ENCODE measurements around the gene RPA3.

RPA3 gene

DNA sequence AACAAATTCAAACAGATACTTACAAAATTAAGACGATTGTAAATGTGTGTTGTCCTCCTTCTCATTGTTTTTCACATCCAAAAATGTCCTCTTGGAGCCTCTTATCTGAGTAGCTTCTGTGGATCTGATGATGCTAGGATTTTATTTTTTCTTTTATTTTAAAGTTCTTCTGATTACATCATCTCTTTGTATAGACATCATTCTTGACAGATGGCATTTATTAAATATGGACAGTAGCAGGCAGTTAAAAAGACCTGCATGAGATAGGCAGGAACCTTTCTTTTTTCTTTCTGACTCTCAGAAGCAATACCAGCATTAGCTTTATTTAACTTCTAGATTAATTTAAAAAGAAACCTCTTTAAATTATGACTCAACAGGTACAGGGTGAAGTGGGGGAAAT lies at the start of gene RPA3:
Gene RPA3 (minus strand): TSS at position 116 of the 400 bp plus-strand sequence. CDS start 78,189 bp downstream, outside the sequence.
- no peaks in the 10 kb centered on the region for H3K4me1 ChIP-seq (ENCODE audit: insufficient read depth, insufficient read length)
- H3K9me3 ChIP-seq (ENCODE audit: insufficient read depth, low read length) = no peaks in the 10 kb centered on the region
- H3K9ac ChIP-seq (ENCODE audit: insufficient read length, low read depth) = no peak within 1 kb of the TSS
- H3K4me3 ChIP-seq (ENCODE audit: insufficient read length, low read depth) = no peak within 1 kb of the TSS
- no peak for DNase-seq (ENCODE audit: low read depth, low spot score)
- peaks cover 3% of the 10 kb centered on the region for H3K36me3 ChIP-seq (ENCODE audit: insufficient read depth, insufficient read length, low read length)
- H3K27me3 ChIP-seq (ENCODE audit: insufficient read depth, insufficient read length) = no peaks in the 10 kb centered on the region
- no peak for TF ChIP-seq ZNF274 (IDR thresholded peaks at IDR 0.05; ENCODE audit: low read depth, low read length)

DNA sequence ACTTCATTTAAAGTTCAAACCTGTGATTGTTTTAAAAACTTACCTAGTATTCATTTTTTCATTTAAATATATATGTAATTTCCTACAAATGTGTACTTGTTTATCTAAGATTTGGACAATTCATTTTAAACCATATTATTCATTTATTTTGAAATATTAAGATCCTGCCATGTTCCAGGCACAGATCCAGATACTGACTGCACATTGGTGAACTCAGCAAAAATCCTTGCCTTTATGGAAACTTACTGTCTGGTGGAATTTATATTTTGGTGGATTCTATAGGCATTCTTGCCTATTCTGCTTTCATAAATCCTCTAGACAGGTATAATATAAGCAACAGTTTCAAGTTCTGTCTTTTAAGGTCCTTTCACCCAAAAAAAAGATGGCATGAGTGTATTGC lies 48.3 kb upstream of the RPA3 start:
- DNase-seq (ENCODE audit: low read depth, low spot score) = no peak
- Histone ChIP-seq H3K9me3 (ENCODE audit: insufficient read depth, low read length) (no peaks in the 10 kb centered on the region), H3K36me3 (ENCODE audit: insufficient read depth, insufficient read length, low read length) (no peaks in the 10 kb centered on the region), H3K4me3 (ENCODE audit: insufficient read length, low read depth) (no peak overlapping the region), H3K4me1 (ENCODE audit: insufficient read depth, insufficient read length) (no peaks in the 10 kb centered on the region), H3K27me3 (ENCODE audit: insufficient read depth, insufficient read length) (no peaks in the 10 kb centered on the region), H3K9ac (ENCODE audit: insufficient read length, low read depth) (no peak overlapping the region)
- no peak for TF ChIP-seq YY1 (IDR thresholded peaks at IDR 0.05; ENCODE audit: insufficient read depth, insufficient read length)
- TF ChIP-seq ZNF274 (IDR thresholded peaks at IDR 0.05; ENCODE audit: low read depth, low read length) = no peak
- TF ChIP-seq SUZ12 (IDR thresholded peaks at IDR 0.05; ENCODE audit: extremely low read depth, insufficient read depth, insufficient read length) = no peak

DNA sequence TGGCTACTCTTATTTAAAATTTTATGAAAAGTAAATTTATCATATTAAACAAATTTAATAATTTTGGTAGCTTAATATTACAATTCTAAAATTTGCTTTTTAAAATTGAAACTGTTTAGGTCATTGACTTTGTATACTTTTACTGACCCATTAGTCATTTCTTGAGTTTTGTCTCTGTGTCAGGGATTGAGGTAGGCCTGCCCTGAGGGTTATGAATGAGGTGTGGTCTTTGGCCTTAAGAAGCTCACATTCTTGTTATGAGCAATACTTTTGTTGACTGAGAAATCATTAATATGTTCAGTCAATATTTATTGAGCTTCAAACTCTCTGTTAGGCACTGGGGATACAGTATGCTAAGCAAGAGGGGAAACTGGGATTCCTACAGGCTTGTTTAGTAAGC lies 47.0 kb upstream of the RPA3 start:
- DNase-seq (ENCODE audit: low read depth, low spot score) = no peak
- Histone ChIP-seq H3K36me3 (ENCODE audit: insufficient read depth, insufficient read length, low read length) (no peaks in the 10 kb centered on the region), H3K9me3 (ENCODE audit: insufficient read depth, low read length) (no peaks in the 10 kb centered on the region), H3K4me1 (ENCODE audit: insufficient read depth, insufficient read length) (no peaks in the 10 kb centered on the region), H3K4me3 (ENCODE audit: insufficient read length, low read depth) (no peak overlapping the region), H3K9ac (ENCODE audit: insufficient read length, low read depth) (no peak overlapping the region), H3K27me3 (ENCODE audit: insufficient read depth, insufficient read length) (no peaks in the 10 kb centered on the region)
- TF ChIP-seq YY1 (IDR thresholded peaks at IDR 0.05; ENCODE audit: insufficient read depth, insufficient read length) (no peak), ZNF274 (IDR thresholded peaks at IDR 0.05; ENCODE audit: low read depth, low read length) (no peak), SUZ12 (IDR thresholded peaks at IDR 0.05; ENCODE audit: extremely low read depth, insufficient read depth, insufficient read length) (no peak)

DNA sequence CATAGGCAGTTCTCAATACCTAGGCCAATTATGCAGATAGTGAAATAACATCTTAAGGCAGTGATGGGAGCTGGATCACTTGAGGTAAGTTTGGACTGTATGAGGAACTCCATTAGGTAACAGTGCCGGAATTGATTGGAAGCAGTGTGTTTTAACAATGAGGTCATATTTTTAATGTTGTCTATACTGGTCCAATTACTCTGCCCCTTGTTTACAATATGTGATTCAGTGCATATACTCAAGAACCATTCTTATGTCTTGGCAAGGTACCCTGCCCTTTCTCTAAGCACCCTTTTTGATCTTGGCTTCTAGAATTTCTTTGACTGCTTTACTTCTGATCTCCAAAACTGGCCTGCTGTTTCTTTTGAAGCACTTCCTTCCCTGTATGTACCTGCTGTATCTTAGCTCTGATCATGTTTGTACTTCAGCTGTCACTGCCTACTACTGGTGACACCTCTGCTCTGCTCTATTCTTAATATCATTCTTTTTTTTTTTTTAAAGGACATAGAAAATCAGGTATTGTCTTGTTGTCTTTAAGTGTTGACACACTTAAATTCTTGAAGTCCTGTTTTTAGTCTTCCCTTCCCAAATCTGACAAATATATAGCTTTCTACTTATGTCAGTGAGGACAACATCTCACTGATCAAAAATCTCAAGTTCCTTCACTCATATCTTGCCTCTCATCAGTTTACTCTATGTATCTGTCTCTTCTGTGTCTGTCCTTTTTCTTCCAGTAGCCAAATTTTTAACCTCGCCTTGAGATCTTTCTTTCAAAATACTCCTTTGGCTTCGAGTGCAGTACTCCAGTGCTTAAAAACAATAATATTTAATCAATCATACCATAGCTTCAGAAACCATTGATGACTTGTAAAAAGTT lies 46.4 kb upstream of the RPA3 start:
- no peak for DNase-seq (ENCODE audit: low read depth, low spot score)
- Histone ChIP-seq H3K9ac (ENCODE audit: insufficient read length, low read depth) (no peak overlapping the region), H3K4me3 (ENCODE audit: insufficient read length, low read depth) (no peak overlapping the region), H3K9me3 (ENCODE audit: insufficient read depth, low read length) (no peaks in the 10 kb centered on the region), H3K27me3 (ENCODE audit: insufficient read depth, insufficient read length) (no peaks in the 10 kb centered on the region), H3K4me1 (ENCODE audit: insufficient read depth, insufficient read length) (no peaks in the 10 kb centered on the region), H3K36me3 (ENCODE audit: insufficient read depth, insufficient read length, low read length) (no peaks in the 10 kb centered on the region)
- TF ChIP-seq SUZ12 (IDR thresholded peaks at IDR 0.05; ENCODE audit: extremely low read depth, insufficient read depth, insufficient read length) (no peak), ZNF274 (IDR thresholded peaks at IDR 0.05; ENCODE audit: low read depth, low read length) (no peak), YY1 (IDR thresholded peaks at IDR 0.05; ENCODE audit: insufficient read depth, insufficient read length) (no peak)

DNA sequence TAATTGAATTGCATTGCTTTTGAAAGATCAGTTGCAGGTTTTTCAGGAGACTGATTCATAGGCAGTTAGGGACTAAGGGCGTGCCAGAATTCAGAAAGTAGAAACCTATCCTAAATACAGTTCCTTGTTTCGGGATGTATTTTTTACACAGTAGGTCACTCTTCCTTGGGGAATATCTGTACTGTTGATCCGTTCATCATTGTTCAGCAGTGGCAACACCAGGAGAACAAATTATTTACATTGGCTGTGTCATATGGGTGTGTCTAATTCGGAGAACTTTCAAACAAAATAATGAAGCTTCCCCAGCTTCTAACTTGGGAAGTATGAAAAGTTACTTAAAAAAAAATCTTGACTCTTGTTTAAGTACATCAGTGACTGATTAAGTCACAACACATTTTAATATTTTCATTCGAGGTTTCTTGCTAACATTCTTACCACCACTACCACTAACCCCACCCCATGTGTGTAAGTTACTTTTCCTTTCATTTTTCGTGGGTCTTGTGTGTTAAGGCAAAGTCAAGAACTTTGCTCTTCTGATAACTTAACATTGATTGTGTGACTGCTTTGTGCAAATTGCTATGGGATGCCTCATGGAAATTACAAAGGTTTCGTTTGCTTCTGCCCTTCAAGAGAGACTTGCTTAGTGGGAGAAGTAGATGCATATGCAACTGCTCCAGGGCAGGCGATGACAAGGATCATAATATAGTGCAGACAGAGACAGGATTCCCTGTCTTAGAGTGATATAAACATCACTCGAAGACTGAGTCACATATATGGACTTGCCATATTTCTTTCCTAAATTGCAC lies 43.8 kb upstream of the RPA3 start:
- DNase-seq (ENCODE audit: low read depth, low spot score) = no peak
- Histone ChIP-seq H3K4me3 (ENCODE audit: insufficient read length, low read depth) (no peak overlapping the region), H3K9ac (ENCODE audit: insufficient read length, low read depth) (no peak overlapping the region), H3K36me3 (ENCODE audit: insufficient read depth, insufficient read length, low read length) (no peaks in the 10 kb centered on the region), H3K4me1 (ENCODE audit: insufficient read depth, insufficient read length) (no peaks in the 10 kb centered on the region), H3K27me3 (ENCODE audit: insufficient read depth, insufficient read length) (no peaks in the 10 kb centered on the region), H3K9me3 (ENCODE audit: insufficient read depth, low read length) (no peaks in the 10 kb centered on the region)
- TF ChIP-seq SUZ12 (IDR thresholded peaks at IDR 0.05; ENCODE audit: extremely low read depth, insufficient read depth, insufficient read length) (no peak), YY1 (IDR thresholded peaks at IDR 0.05; ENCODE audit: insufficient read depth, insufficient read length) (no peak), ZNF274 (IDR thresholded peaks at IDR 0.05; ENCODE audit: low read depth, low read length) (no peak)

DNA sequence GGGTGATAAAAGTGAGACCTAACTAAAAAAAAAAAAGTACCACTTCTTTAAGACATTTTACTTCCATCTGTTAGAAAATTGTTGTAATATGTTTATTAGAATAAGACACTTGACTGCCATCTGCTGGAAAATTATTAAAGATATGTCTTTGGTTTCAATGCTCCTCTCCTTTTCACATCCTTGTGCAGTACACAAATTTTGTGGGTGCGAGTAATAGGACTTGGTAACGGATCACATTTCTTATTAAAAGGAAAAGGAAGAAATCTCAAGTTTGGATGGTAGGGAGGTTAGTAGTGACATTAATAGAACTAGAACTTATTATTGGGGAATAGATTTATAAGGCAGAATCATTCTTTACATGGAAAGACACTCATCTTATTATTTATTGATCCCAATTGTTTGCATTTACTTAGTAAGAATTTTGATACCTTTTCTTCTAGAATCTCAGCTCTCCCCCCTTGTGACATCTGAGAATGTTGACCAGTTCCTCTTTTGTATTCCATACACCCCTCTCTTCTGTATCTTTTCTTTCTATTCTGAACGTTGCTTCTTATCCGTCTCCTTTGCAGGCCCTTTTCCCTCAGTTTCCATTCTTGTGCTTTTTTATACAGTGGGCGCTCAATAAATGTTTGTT lies 43.0 kb upstream of the RPA3 start:
- Histone ChIP-seq H3K4me1 (ENCODE audit: insufficient read depth, insufficient read length) (no peaks in the 10 kb centered on the region), H3K27me3 (ENCODE audit: insufficient read depth, insufficient read length) (no peaks in the 10 kb centered on the region), H3K4me3 (ENCODE audit: insufficient read length, low read depth) (no peak overlapping the region), H3K36me3 (ENCODE audit: insufficient read depth, insufficient read length, low read length) (no peaks in the 10 kb centered on the region), H3K9me3 (ENCODE audit: insufficient read depth, low read length) (no peaks in the 10 kb centered on the region), H3K9ac (ENCODE audit: insufficient read length, low read depth) (no peak overlapping the region)
- no peak for DNase-seq (ENCODE audit: low read depth, low spot score)
- TF ChIP-seq SUZ12 (IDR thresholded peaks at IDR 0.05; ENCODE audit: extremely low read depth, insufficient read depth, insufficient read length) = no peak
- TF ChIP-seq ZNF274 (IDR thresholded peaks at IDR 0.05; ENCODE audit: low read depth, low read length) = no peak
- no peak for TF ChIP-seq YY1 (IDR thresholded peaks at IDR 0.05; ENCODE audit: insufficient read depth, insufficient read length)

DNA sequence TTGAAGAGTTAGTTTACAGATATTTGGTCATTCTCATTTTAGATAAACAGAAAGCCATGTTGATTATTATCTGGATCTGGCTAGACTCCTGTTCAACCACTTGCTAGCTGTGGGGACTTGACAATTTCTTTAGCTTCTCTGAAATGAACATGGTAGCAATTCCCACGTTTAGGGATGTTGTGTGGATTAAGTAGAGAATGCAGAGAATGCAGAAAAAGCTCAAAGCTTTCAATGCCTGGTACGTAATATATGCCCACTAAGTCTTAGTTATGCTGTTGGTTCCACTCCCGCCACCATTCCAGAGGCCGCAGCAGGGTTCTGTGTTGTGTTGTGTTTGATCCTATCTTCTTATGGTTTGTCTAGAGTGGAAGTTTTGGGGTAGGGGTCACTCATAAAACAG lies 39.2 kb upstream of the RPA3 start:
- Histone ChIP-seq H3K9ac (ENCODE audit: insufficient read length, low read depth) (no peak overlapping the region), H3K27me3 (ENCODE audit: insufficient read depth, insufficient read length) (no peaks in the 10 kb centered on the region), H3K9me3 (ENCODE audit: insufficient read depth, low read length) (no peaks in the 10 kb centered on the region), H3K4me3 (ENCODE audit: insufficient read length, low read depth) (no peak overlapping the region), H3K36me3 (ENCODE audit: insufficient read depth, insufficient read length, low read length) (no peaks in the 10 kb centered on the region), H3K4me1 (ENCODE audit: insufficient read depth, insufficient read length) (no peaks in the 10 kb centered on the region)
- no peak for DNase-seq (ENCODE audit: low read depth, low spot score)
- TF ChIP-seq YY1 (IDR thresholded peaks at IDR 0.05; ENCODE audit: insufficient read depth, insufficient read length) = no peak
